Tibial nerve (tissue), 4 donors: ENCODE measurements around the gene ZC2HC1C. TPM values are rescaled to one million over a fixed set of nuclear protein-coding genes. Genes with fewer than 3 reads are reported as not detected.

Source experiments
- DNase-seq, 2 donors: peaks; one replicate each; pipeline ENCODE4 v3.0.0-alpha.2; 2019; ENCODE audit warnings: low spot score in 2 of 2
- H3K27ac ChIP-seq, 4 donors: fragments of 200-600 bp; sonication (generic) in 3 of 4; one replicate each; pipeline ENCODE4 v1.5.1; 2017 to 2019; ENCODE audit warnings: mild to moderate bottlenecking in 1 of 4
- H3K27me3 ChIP-seq, 2 donors: fragments of 200-600 bp; sonication (generic) in 1 of 2; one replicate each; pipeline versions ENCODE4 v1.5.1 to v1.6.0; 2017 to 2019
- H3K36me3 ChIP-seq, 3 donors: fragments of 200-600 bp; sonication (generic); one replicate each; pipeline ENCODE4 v1.5.1; 2018 to 2019
- H3K4me1 ChIP-seq, 4 donors: fragments of 200-600 bp; sonication (generic) in 3 of 4; one replicate each; pipeline ENCODE4 v1.5.1; 2017 to 2019
- H3K4me3 ChIP-seq, 4 donors: fragments of 200-600 bp; sonication (generic) in 3 of 4; one replicate each; pipeline ENCODE4 v1.5.1; 2017 to 2019; ENCODE audit warnings: mild to moderate bottlenecking in 1 of 4, moderate library complexity in 1 of 4
- H3K9me3 ChIP-seq, 4 donors: fragments of 200-600 bp; sonication (generic) in 3 of 4; one replicate each; pipeline ENCODE4 v1.5.1; 2017 to 2019
- EP300 ChIP-seq, 2 donors: sonication (generic); formaldehyde crosslinking; IDR thresholded peaks; one replicate each; pipeline ENCODE4 v1.6.1; 2017; ENCODE audit warnings: antibody characterized with exemption in 2 of 2, mild to moderate bottlenecking in 1 of 2
- POLR2A ChIP-seq, 2 donors: fragments of 450-650 bp; IDR thresholded peaks; one replicate each; pipeline ENCODE4 v1.6.1; 2017; ENCODE audit warnings: antibody characterized with exemption in 2 of 2, mild to moderate bottlenecking in 2 of 2, moderate library complexity in 2 of 2
- WGBS, 2 donors: methylation state at CpG; one replicate each; pipeline ENCODE4 v1.1.5; 2018; 5-methylcytosine and 5-hydroxymethylcytosine counted together
- total RNA-seq, 4 donors: library from RNA; depleted of rRNA; stranded (reverse); fragments of >200 nt; gene quantifications; one replicate each; pipeline ENCODE4 v1.1.0, GENCODE V29; 2016
- TF ChIP-seq, protein P1 (sequence below), 5 experiments: fragments of 200-600 bp in 3 of 5; fragments of 450-650 bp in 2 of 5; sonication (generic) in 3 of 5; IDR thresholded peaks; one replicate each; pipeline ENCODE4 v1.5.1; 2016 to 2019; ENCODE audit warnings: antibody characterized with exemption in 5 of 5, mild to moderate bottlenecking in 3 of 5, moderate library complexity in 2 of 5

The ZC2HC1C gene
- total RNA-seq, 4 donors from 2014 or later: 0.78 to 3.1 (median 1.2) TPM

GRCh38 chr14:75025876-75026275, 43.6 kb upstream of the ZC2HC1C start:
- Histone ChIP-seq H3K36me3 (peaks cover 2 to 88% (median 9%) of the 10 kb centered on the region in 3 donors), H3K9me3 (no peaks in the 10 kb centered on the region), H3K4me3 (no peak overlapping the region), H3K4me1 (no peaks in the 10 kb centered on the region), H3K27me3 (no peaks in the 10 kb centered on the region), H3K27ac (no peak overlapping the region)
- DNase-seq: no peak
- 88 to 89% methylated on average over 2 of the region's 2 CpGs for WGBS, 2 donors
- no peak for TF ChIP-seq POLR2A (IDR thresholded peaks at IDR 0.05)
- no peak for TF ChIP-seq EP300 (IDR thresholded peaks at IDR 0.05)
- TF ChIP-seq, protein P1, sequence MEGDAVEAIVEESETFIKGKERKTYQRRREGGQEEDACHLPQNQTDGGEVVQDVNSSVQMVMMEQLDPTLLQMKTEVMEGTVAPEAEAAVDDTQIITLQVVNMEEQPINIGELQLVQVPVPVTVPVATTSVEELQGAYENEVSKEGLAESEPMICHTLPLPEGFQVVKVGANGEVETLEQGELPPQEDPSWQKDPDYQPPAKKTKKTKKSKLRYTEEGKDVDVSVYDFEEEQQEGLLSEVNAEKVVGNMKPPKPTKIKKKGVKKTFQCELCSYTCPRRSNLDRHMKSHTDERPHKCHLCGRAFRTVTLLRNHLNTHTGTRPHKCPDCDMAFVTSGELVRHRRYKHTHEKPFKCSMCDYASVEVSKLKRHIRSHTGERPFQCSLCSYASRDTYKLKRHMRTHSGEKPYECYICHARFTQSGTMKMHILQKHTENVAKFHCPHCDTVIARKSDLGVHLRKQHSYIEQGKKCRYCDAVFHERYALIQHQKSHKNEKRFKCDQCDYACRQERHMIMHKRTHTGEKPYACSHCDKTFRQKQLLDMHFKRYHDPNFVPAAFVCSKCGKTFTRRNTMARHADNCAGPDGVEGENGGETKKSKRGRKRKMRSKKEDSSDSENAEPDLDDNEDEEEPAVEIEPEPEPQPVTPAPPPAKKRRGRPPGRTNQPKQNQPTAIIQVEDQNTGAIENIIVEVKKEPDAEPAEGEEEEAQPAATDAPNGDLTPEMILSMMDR (IDR thresholded peaks at IDR 0.05): no peak

DNA sequence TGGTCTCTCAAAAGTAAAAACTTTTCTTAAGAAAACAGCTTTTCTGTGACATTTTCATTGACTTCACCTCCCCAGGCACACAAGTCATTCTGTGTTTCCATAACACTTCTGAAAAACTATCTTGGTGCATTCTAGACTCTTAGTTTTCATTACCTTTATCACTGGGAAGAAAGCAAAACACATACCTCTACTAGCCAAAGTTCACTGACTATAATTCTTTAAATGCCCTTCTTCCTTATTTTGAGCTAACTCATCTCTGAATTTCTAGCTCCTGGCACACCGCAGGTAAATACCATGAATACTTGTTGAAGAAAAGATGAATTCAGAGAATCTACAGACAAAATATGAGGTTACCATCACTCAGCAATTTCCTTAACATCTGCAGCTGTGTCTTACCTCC, 39.3 kb upstream of the ZC2HC1C start:
- 0 to 4% methylated on average over 1 of the region's 1 CpG for WGBS, 2 donors
- no peak for DNase-seq
- H3K36me3 ChIP-seq: peaks cover 2 to 89% (median 3%) of the 10 kb centered on the region in 3 donors

GRCh38 chr14:75032939-75033338, 36.5 kb upstream of the ZC2HC1C start:
- H3K9me3 ChIP-seq: no peaks in the 10 kb centered on the region
- H3K4me1 ChIP-seq: no peaks in the 10 kb centered on the region
- H3K4me3 ChIP-seq: no peak overlapping the region
- TF ChIP-seq EP300 (IDR thresholded peaks at IDR 0.05): no peak
- no peak overlapping the region for H3K27ac ChIP-seq
- WGBS, 2 donors: 80 to 90% methylated on average over 2 of the region's 2 CpGs
- no peak for DNase-seq
- no peaks in the 10 kb centered on the region for H3K27me3 ChIP-seq
- peaks cover 3 to 75% (median 5%) of the 10 kb centered on the region in 3 donors for H3K36me3 ChIP-seq

More for the DNA sequence above, 39.3 kb upstream of the ZC2HC1C start:
- no peaks in the 10 kb centered on the region for H3K27me3 ChIP-seq
- no peak overlapping the region for H3K27ac ChIP-seq
- TF ChIP-seq EP300 (IDR thresholded peaks at IDR 0.05) (no peak), POLR2A (IDR thresholded peaks at IDR 0.05) (no peak)
- TF ChIP-seq, protein P1 (IDR thresholded peaks at IDR 0.05): no peak
- H3K4me1 ChIP-seq: no peaks in the 10 kb centered on the region
- no peaks in the 10 kb centered on the region for H3K9me3 ChIP-seq
- H3K4me3 ChIP-seq: no peak overlapping the region

GRCh38 chr14:75040507-75040906, 28.9 kb upstream of the ZC2HC1C start:
- TF ChIP-seq, protein P1 (IDR thresholded peaks at IDR 0.05): no peak
- TF ChIP-seq EP300 (IDR thresholded peaks at IDR 0.05) (no peak), POLR2A (IDR thresholded peaks at IDR 0.05) (no peak)
- H3K27ac ChIP-seq: no peak overlapping the region
- H3K4me3 ChIP-seq: no peak overlapping the region
- no peaks in the 10 kb centered on the region for H3K27me3 ChIP-seq
- WGBS, 2 donors: 82 to 85% methylated on average over 1 of the region's 1 CpG
- H3K9me3 ChIP-seq: no peaks in the 10 kb centered on the region
- H3K4me1 ChIP-seq: peaks cover 0 to 16% (median 2%) of the 10 kb centered on the region in 4 donors
- peaks cover 3 to 53% (median 3%) of the 10 kb centered on the region in 3 donors for H3K36me3 ChIP-seq
- no peak for DNase-seq

GRCh38 chr14:75040959-75041358, 28.5 kb upstream of the ZC2HC1C start:
- Histone ChIP-seq H3K36me3 (peaks cover 3 to 53% (median 3%) of the 10 kb centered on the region in 3 donors), H3K27ac (no peak overlapping the region)

More at GRCh38 chr14:75040959-75041358, 28.5 kb upstream of the ZC2HC1C start:
- DNase-seq: no peak
- TF ChIP-seq, protein P1 (IDR thresholded peaks at IDR 0.05): no peak
- TF ChIP-seq POLR2A (IDR thresholded peaks at IDR 0.05) (no peak), EP300 (IDR thresholded peaks at IDR 0.05) (no peak)
- Histone ChIP-seq H3K9me3 (no peaks in the 10 kb centered on the region), H3K4me1 (peaks cover 0 to 19% (median 2%) of the 10 kb centered on the region in 4 donors), H3K4me3 (no peak overlapping the region), H3K27me3 (no peaks in the 10 kb centered on the region)
- WGBS, 2 donors: 96 to 97% methylated on average over 2 of the region's 2 CpGs
